NCI-H748 (cell line): ENCODE measurements around the gene FAM237A.

ENCODE experiments used
- DNase-seq: peaks from one replicate; lab custom pipeline; 2025; ENCODE audit not compliant: unreplicated experiment; lab: John Stamatoyannopoulos, UW

FAM237A gene

DNA sequence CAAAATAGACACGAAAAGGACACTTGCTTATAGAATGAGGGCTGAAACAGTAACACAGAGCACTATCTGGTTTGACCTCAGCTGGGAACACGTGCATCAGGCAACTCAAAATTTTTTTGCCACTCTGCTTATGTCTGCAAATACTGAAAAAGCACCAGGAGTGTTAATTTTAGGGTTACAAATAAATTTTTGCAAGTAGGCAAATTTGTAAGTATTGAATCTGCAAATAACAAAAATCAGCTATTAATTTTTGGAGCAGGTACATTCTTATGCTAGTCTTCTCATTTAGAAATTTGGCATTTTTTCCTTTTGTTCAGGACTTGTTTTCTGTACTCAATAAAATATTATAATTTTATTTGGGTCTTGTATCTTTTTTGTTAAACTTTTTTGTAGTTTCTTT is 46.2 kb downstream of the FAM237A start:
- no peak for DNase-seq

DNA sequence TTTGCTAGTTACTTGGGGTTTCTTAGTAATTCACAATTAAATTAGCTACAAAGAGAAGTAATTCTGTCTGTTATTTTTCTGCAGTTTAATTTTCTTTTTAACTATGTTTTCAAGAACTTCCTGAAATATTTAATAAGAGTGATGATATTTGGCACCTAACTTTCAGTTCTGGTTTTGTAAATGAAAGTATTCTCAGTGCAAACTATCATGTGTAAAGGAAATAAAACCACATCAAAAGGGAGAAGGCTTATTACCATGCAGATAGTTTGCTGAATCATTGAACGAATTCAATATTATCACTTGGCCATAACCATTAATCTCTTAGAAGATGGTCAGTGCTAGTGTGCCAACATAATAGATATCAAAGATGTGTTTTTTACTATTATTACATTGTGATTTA is 46.7 kb downstream of the FAM237A start:
- no peak for DNase-seq

DNA sequence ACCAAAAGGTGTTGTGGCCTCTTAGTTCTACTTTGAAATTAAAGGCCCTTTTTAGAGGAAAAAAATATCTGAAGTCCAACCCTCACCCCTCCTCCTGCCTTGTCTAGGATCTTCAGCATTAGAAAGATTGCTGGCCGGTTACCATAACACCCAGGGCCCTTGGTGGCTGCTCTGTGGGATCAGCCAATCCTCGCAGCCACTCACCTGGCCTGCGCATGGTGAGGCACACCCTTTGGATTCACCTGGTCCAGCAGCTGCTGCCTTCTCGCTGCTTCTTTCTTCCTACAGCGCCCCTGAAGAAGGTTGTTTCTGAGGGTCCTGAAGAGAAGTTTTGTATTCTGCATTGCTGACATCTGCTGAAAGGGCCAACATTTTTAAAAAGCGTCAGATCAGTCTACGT is 50.7 kb downstream of the FAM237A start:
- peak; percentile 39 for DNase-seq

DNA sequence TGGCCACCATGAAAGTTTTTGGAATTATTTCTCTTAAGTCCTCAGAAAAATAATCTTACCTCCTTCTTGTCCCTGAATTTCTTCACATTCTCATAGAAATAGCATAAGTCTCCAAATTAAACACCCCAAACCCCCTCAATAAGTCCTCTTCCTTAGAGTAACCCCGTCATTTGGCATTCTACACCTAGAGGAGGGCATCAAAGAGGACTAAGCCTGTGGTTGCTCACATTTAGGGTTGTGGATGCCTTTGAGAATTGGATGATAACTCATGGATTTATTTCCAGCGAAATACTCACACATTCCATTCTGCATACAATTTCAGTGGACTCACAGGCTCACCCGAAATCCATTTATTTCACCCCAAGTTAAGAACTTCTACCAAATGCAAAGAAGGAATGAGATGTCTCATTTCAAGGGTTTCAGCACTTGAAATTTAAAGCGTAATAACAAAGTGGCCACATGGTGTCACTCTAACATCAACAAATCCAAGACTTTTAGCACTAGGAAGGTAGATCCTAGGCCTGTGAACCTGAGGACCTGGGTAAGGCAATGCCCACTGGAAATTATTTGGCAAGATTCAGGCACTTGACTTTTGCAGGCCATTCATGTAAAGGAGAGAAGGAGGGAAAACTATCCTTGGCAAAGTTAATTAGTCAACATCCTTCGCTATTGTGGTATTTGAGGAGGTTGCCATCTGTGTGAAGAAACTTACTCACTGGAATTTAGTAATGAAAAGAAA is 51.3 kb downstream of the FAM237A start:
- peak; percentile 77 for DNase-seq

DNA sequence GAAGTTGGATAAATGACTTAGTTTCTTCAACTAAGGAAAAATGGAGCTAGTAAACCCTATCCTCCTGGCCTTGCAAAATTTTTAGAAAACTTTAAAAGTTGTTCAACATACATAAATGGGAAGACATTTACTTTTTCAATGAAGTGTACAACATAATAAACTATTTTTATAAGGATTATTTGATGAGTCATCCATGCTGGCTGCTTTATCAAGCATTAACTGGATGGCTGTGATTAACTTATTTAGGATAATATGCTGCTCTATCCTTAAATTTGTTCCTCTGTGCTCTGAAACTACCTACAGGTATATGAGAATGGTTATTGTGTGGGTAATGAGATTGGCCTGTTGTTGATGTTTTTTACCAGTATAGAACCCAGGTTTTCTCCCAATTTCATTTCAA is 54.6 kb downstream of the FAM237A start:
- no peak for DNase-seq

DNA sequence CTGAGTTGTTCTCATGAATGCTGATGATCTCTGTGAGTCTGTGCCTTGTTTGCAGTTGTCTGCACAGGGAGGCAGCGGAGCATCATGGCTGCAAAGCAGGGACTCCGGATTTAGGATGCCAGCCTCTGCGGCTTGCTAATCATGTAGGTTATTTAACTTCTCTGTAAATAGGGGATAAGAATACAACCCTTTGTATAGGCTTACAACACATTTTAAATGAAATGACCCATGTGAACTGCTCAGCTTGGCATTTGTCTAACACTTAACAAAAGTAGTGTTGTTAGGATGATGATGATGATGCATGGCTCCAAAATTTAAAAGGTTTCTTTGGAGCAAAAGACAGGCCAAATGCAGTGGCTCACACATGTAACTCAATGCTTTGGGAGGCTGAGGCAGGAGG is 56.5 kb downstream of the FAM237A start:
- no peak for DNase-seq
